Measurements from ENCODE around the gene MLYCD. TPM values are rescaled to one million over a fixed set of nuclear protein-coding genes. Genes with fewer than 3 reads are reported as not detected.

Gene MLYCD
- total and polyA plus RNA-seq, 2 experiments from 2014 or later: 3.2 to 7.2 TPM

DNA sequence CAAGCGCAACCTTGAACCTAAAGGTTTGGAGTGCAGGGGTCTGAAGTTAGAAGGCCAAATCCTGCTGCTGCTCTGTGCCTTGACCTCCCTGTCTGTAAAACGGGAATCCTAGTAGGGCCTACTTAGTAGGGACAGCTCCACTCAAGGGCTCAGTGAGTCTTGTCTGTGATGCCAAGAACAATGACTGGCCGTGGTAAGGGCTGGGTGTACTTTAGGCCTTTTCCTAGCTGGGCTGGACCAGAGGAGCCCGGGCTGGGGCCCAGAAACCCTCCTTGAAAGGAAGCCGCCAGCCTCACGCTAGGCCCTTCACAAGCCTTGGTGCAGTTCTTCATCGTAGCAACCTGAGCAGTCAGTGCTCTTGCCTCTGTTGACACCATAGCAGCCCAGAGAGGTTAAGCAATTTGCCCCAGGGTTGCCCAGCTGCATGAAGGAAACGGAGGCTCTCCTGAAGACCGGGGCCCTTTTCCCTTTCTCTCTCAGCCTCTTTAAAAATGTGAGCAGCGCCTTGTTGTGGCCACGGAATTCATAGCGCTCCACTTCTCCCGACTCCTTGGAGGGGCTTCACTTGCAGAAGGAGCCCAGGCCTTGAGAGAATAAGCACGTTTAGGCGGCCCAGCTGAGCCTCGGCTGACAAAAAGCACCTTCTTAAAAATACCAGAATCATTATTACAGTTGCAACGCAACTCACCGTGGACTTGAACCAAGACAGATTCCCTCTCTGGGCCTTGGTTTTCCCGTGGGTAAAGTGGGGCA is 73.5 kb downstream of the MLYCD start:
- H3K4me3 ChIP-seq: no peak overlapping the region
- H3K27ac ChIP-seq (ENCODE audit: low read depth): no peak overlapping the region
- no peak for DNase-seq (ENCODE audit: low spot score)
- H3K9me2 ChIP-seq (ENCODE audit: insufficient read depth): no peaks in the 10 kb centered on the region
- Mint-ChIP-seq H3K27ac (no peak overlapping the region), H3K4me1 (peaks cover 7% of the 10 kb centered on the region; the same call in 2 of the 3 replicates), H3K36me3 (ENCODE audit: low read depth) (no peaks in the 10 kb centered on the region; the same call in 2 of the 3 replicates), H3K27me3 (ENCODE audit: insufficient read depth, low read depth, poor library complexity) (peaks cover 17% of the 10 kb centered on the region), H3K9me3 (peaks cover under 1% of the 10 kb centered on the region), H3K4me3 (no peak overlapping the region)
- TF ChIP-seq, protein P1, sequence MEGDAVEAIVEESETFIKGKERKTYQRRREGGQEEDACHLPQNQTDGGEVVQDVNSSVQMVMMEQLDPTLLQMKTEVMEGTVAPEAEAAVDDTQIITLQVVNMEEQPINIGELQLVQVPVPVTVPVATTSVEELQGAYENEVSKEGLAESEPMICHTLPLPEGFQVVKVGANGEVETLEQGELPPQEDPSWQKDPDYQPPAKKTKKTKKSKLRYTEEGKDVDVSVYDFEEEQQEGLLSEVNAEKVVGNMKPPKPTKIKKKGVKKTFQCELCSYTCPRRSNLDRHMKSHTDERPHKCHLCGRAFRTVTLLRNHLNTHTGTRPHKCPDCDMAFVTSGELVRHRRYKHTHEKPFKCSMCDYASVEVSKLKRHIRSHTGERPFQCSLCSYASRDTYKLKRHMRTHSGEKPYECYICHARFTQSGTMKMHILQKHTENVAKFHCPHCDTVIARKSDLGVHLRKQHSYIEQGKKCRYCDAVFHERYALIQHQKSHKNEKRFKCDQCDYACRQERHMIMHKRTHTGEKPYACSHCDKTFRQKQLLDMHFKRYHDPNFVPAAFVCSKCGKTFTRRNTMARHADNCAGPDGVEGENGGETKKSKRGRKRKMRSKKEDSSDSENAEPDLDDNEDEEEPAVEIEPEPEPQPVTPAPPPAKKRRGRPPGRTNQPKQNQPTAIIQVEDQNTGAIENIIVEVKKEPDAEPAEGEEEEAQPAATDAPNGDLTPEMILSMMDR (conservative IDR thresholded peaks at IDR 0.05; ENCODE audit: low read depth in 2 of 2): no peak; a peak in 1 of 4 replicates
- TF ChIP-seq, protein P2, sequence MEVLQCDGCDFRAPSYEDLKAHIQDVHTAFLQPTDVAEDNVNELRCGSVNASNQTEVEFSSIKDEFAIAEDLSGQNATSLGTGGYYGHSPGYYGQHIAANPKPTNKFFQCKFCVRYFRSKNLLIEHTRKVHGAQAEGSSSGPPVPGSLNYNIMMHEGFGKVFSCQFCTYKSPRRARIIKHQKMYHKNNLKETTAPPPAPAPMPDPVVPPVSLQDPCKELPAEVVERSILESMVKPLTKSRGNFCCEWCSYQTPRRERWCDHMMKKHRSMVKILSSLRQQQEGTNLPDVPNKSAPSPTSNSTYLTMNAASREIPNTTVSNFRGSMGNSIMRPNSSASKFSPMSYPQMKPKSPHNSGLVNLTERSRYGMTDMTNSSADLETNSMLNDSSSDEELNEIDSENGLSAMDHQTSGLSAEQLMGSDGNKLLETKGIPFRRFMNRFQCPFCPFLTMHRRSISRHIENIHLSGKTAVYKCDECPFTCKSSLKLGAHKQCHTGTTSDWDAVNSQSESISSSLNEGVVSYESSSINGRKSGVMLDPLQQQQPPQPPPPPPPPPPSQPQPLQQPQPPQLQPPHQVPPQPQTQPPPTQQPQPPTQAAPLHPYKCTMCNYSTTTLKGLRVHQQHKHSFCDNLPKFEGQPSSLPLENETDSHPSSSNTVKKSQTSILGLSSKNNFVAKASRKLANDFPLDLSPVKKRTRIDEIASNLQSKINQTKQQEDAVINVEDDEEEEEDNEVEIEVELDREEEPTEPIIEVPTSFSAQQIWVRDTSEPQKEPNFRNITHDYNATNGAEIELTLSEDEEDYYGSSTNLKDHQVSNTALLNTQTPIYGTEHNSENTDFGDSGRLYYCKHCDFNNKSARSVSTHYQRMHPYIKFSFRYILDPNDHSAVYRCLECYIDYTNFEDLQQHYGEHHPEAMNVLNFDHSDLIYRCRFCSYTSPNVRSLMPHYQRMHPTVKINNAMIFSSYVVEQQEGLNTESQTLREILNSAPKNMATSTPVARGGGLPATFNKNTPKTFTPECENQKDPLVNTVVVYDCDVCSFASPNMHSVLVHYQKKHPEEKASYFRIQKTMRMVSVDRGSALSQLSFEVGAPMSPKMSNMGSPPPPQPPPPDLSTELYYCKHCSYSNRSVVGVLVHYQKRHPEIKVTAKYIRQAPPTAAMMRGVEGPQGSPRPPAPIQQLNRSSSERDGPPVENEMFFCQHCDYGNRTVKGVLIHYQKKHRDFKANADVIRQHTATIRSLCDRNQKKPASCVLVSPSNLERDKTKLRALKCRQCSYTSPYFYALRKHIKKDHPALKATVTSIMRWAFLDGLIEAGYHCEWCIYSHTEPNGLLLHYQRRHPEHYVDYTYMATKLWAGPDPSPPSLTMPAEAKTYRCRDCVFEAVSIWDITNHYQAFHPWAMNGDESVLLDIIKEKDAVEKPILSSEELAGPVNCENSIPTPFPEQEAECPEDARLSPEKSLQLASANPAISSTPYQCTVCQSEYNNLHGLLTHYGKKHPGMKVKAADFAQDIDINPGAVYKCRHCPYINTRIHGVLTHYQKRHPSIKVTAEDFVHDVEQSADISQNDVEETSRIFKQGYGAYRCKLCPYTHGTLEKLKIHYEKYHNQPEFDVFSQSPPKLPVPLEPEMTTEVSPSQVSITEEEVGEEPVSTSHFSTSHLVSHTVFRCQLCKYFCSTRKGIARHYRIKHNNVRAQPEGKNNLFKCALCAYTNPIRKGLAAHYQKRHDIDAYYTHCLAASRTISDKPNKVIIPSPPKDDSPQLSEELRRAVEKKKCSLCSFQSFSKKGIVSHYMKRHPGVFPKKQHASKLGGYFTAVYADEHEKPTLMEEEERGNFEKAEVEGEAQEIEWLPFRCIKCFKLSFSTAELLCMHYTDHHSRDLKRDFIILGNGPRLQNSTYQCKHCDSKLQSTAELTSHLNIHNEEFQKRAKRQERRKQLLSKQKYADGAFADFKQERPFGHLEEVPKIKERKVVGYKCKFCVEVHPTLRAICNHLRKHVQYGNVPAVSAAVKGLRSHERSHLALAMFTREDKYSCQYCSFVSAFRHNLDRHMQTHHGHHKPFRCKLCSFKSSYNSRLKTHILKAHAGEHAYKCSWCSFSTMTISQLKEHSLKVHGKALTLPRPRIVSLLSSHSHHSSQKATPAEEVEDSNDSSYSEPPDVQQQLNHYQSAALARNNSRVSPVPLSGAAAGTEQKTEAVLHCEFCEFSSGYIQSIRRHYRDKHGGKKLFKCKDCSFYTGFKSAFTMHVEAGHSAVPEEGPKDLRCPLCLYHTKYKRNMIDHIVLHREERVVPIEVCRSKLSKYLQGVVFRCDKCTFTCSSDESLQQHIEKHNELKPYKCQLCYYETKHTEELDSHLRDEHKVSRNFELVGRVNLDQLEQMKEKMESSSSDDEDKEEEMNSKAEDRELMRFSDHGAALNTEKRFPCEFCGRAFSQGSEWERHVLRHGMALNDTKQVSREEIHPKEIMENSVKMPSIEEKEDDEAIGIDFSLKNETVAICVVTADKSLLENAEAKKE (CRISPR knock-in tag; IDR thresholded peaks at IDR 0.05): no peak
- TF ChIP-seq ZNF331 (CRISPR knock-in tag; IDR thresholded peaks at IDR 0.05; ENCODE audit: low read depth): no peak
- TF ChIP-seq NANOG (IDR thresholded peaks at IDR 0.05; ENCODE audit: borderline replicate concordance): no peak
- TF ChIP-seq EZH2phosphoT487 (IDR thresholded peaks at IDR 0.05; ENCODE audit: unreplicated experiment): no peak
- TF ChIP-seq EZH2 (IDR thresholded peaks at IDR 0.05; ENCODE audit: low read depth, unreplicated experiment): no peak
- TF ChIP-seq STAT1 (IDR thresholded peaks at IDR 0.05; ENCODE audit: unreplicated experiment): no peak
- TF ChIP-seq POLR2AphosphoS5 (IDR thresholded peaks at IDR 0.05; ENCODE audit: low read depth): no peak
- no peak for TF ChIP-seq ZNF114 (CRISPR knock-in tag; IDR thresholded peaks at IDR 0.05)
- no peak for TF ChIP-seq JUNB (IDR thresholded peaks at IDR 0.05; ENCODE audit: unreplicated experiment)
- TF ChIP-seq, protein P3, sequence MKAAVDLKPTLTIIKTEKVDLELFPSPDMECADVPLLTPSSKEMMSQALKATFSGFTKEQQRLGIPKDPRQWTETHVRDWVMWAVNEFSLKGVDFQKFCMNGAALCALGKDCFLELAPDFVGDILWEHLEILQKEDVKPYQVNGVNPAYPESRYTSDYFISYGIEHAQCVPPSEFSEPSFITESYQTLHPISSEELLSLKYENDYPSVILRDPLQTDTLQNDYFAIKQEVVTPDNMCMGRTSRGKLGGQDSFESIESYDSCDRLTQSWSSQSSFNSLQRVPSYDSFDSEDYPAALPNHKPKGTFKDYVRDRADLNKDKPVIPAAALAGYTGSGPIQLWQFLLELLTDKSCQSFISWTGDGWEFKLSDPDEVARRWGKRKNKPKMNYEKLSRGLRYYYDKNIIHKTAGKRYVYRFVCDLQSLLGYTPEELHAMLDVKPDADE (IDR thresholded peaks at IDR 0.05): no peak
- TF ChIP-seq CREB1 (CRISPR knock-in tag; IDR thresholded peaks at IDR 0.05; ENCODE audit: low read depth): no peak
- TF ChIP-seq, protein P4, sequence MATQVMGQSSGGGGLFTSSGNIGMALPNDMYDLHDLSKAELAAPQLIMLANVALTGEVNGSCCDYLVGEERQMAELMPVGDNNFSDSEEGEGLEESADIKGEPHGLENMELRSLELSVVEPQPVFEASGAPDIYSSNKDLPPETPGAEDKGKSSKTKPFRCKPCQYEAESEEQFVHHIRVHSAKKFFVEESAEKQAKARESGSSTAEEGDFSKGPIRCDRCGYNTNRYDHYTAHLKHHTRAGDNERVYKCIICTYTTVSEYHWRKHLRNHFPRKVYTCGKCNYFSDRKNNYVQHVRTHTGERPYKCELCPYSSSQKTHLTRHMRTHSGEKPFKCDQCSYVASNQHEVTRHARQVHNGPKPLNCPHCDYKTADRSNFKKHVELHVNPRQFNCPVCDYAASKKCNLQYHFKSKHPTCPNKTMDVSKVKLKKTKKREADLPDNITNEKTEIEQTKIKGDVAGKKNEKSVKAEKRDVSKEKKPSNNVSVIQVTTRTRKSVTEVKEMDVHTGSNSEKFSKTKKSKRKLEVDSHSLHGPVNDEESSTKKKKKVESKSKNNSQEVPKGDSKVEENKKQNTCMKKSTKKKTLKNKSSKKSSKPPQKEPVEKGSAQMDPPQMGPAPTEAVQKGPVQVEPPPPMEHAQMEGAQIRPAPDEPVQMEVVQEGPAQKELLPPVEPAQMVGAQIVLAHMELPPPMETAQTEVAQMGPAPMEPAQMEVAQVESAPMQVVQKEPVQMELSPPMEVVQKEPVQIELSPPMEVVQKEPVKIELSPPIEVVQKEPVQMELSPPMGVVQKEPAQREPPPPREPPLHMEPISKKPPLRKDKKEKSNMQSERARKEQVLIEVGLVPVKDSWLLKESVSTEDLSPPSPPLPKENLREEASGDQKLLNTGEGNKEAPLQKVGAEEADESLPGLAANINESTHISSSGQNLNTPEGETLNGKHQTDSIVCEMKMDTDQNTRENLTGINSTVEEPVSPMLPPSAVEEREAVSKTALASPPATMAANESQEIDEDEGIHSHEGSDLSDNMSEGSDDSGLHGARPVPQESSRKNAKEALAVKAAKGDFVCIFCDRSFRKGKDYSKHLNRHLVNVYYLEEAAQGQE (IDR thresholded peaks at IDR 0.05; ENCODE audit: unreplicated experiment): no peak
- H3K4me1 ChIP-seq (ENCODE audit: insufficient read depth): no peaks in the 10 kb centered on the region; the same call in 1 of the 2 replicates
- no peak overlapping the region for H2AFZ ChIP-seq
- no peaks in the 10 kb centered on the region for H3K79me2 ChIP-seq (replicated peaks; ENCODE audit: insufficient read depth)
- peaks cover 13% of the 10 kb centered on the region for H3K27me3 ChIP-seq (ENCODE audit: insufficient read depth)
- H3K36me3 ChIP-seq (ENCODE audit: insufficient read depth): no peaks in the 10 kb centered on the region
- no peak overlapping the region for H3K4me2 ChIP-seq
- H4K20me1 ChIP-seq (replicated peaks; ENCODE audit: insufficient read depth): no peaks in the 10 kb centered on the region
- no peak for ATAC-seq
- no peaks in the 10 kb centered on the region for H3F3A ChIP-seq (replicated peaks; ENCODE audit: low read depth)

Data from GM23338 (cell line).